PFSK-1 (cell line): Measurements from ENCODE around the gene FLOT2.

Experiments
- POLR2AphosphoS5 ChIP-seq: IDR thresholded peaks from 2 replicates; pipeline ENCODE4 v1.6.1; 2012; ENCODE audit warnings: low read depth, mild to moderate bottlenecking, control low read depth, low read length, moderate library complexity
- SIN3A ChIP-seq: IDR thresholded peaks from 2 replicates; pipeline ENCODE4 v1.6.1; 2012; ENCODE audit warnings: mild to moderate bottlenecking, low read length, moderate library complexity, borderline replicate concordance; ENCODE audit not compliant: insufficient read depth
- TAF1 ChIP-seq: IDR thresholded peaks from 2 replicates; pipeline ENCODE4 v1.6.1; 2012; ENCODE audit warnings: low read length, control low read depth, borderline replicate concordance; ENCODE audit not compliant: insufficient read depth

DNA sequence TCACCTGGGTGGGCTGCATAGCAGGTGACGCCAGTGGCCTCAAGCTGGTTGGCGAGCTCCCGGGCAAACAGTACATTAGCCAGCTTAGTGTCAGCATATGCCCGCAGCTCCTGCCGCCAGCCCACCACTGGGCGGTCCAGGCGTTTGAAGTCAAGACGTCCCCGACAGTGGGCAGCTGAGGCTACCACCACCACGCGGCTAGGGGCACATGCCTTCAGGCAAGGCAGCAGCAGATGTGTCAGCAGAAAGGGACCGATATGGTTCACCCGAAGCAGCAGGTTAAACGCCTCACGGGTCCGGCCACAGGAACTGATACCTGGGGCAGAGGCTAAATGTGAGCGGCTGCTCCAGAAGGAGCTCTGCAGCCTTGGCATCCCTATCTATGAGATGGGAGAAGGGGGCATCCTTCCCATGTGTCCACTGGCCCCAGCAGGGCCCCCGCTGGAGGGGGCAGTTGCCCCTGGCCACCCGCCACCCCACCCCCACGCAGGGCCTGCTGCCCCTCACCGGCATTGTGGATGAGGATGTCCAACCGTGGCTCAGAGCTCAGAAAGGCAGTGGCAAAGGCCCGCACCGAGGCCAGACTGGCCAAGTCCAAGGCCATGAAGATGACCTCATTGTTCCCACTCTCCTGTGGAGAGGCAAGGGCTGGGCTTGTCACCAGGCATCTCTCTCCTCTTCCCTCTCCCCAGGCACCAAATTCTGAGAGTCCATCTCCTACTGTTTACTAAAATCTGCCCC lies 3.6 kb upstream of the FLOT2 start:
- TF ChIP-seq SIN3A (no peak), TAF1 (no peak), POLR2AphosphoS5 (no peak)
